ENCODE results near the gene SLC39A3. TPM values are rescaled to one million over a fixed set of nuclear protein-coding genes. Genes with fewer than 3 reads are reported as not detected.
A peak's percentile ranks its signal among the peaks of the same experiment; 100 is the strongest.

The SLC39A3 gene
- total and polyA plus RNA-seq, 4 experiments from 2014 or later, result 18.2 to 41.7 (median 24.0) TPM

DNA sequence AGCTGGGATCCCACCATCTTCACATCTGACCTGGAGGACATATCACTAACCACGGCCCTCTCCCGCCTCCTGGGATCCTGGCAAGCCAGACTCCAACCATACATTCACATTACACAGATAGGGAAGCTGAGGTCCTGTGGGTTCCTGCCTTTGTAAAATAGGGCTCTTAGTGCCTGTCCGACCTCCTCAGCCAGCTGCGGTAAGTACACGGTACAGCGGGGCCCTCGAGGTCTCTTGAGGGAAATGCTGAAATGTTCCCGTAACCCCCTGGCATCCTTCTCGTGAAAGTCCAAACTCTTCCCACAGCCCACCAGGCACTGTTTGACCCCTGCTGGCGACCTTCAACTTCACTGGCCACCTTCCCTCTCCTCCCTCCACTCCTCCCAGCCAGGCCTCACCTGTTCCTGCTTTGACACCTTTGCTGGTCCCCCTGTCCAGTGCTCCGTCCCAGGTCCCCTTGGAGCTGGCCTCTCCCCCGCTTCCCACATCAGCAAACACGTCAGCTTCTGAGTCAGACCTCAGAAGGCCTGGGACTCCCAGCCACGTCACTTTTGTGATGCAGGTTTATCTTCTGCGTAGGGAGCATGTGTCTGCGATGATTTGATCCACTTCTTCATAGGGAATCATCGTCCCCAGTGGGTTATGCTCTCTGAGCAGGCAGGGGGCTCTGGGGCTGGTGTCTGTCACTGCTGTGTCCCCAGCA lies 28.5 kb downstream of the SLC39A3 start:
- Mint-ChIP-seq H3K4me1 (peaks cover 0 to 6% (median 1%) of the 10 kb centered on the region in 4 donors), H3K4me3 (no peak overlapping the region), H3K27me3 (peaks cover 5 to 6% of the 10 kb centered on the region in 2 donors), H3K9me3 (peaks cover 0 to 11% (median 6%) of the 10 kb centered on the region in 8 donors), H3K27ac (no peak overlapping the region), H3K36me3 (peaks cover 0 to 5% of the 10 kb centered on the region in 2 donors)
- no peaks in the 10 kb centered on the region for H3K4me1 ChIP-seq (ENCODE audit: insufficient read depth, low read length)
- H3K27ac ChIP-seq (ENCODE audit: low read depth, low read length), result no peak overlapping the region
- no peaks in the 10 kb centered on the region for H3K36me3 ChIP-seq (ENCODE audit: insufficient read depth, low read length)
- no peak overlapping the region for H3K4me3 ChIP-seq (ENCODE audit: low read length in 2 of 2)
- DNase-seq, result no peak
- POLR2A ChIA-PET (ENCODE audit: partially characterized antibody), result no interaction called here
- H3K27me3 ChIP-seq (ENCODE audit: insufficient read depth, low read length), result no peaks in the 10 kb centered on the region
- intact Hi-C loops (cut with micrococcal nuclease), result no loop called here
- CTCF ChIA-PET (ENCODE audit: partially characterized antibody), result no interaction called here
- H3K9me3 ChIP-seq (ENCODE audit: control insufficient read depth in 1 of 2, low read length in 2 of 2), result no peaks in the 10 kb centered on the region

GRCh38 chr19:2706251-2706650 lies 33.6 kb downstream of the SLC39A3 start:
- H3K27me3 ChIP-seq (ENCODE audit: insufficient read depth, low read length), result no peaks in the 10 kb centered on the region
- H3K9me3 Mint-ChIP-seq, result no peaks in the 10 kb centered on the region
- H3K36me3 Mint-ChIP-seq, result no peaks in the 10 kb centered on the region

DNA sequence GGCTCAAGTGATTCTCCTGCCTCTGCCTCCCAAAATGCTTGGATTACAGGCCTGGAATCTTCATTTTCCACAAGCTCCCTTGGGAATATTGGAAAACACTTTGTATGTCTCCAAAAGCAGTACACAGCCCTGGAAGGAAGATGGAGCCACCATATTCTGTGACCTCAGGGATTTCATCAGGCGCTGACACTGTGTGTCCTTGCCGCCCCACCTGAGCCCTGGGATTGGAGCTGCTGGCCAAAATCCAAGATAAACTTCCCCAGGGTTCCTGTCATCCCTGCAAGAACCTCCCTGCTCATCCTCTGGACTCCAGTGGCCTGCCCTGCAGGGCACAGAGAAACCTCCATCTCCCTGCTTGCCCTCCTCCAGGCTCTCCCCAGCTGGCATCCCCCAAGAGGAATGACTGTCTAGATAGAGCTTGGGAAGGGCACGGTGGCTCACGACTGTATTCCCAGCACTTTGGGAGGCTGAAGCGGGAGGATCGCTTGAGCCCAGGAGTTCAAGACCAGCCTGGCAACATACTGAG lies 36.1 kb downstream of the SLC39A3 start:
- H3K27me3 ChIP-seq (ENCODE audit: insufficient read depth, low read length), result no peaks in the 10 kb centered on the region
- no peak overlapping the region for H3K4me3 ChIP-seq (ENCODE audit: low read length in 2 of 2)
- ChIA-PET POLR2A (ENCODE audit: partially characterized antibody) (interaction anchor here (1.4 kb wide), 1 partner anchor 45 kb away, joined by 4 read pairs; no protein-coding TSS in a partner anchor), CTCF (ENCODE audit: partially characterized antibody) (no interaction called here)
- no peak overlapping the region for H3K27ac ChIP-seq (ENCODE audit: low read depth, low read length)
- H3K9me3 ChIP-seq (ENCODE audit: control insufficient read depth in 1 of 2, low read length in 2 of 2), result no peaks in the 10 kb centered on the region
- Mint-ChIP-seq H3K36me3 (no peaks in the 10 kb centered on the region), H3K9me3 (no peaks in the 10 kb centered on the region), H3K27me3 (no peaks in the 10 kb centered on the region), H3K4me3 (peak overlapping the region in 2 of 8 donors; percentile 15 to 32), H3K4me1 (peaks cover 15 to 34% (median 24%) of the 10 kb centered on the region in 4 donors), H3K27ac (peak overlapping the region in 1 of 7 donors; percentile 10)
- DNase-seq, result no peak
- no peaks in the 10 kb centered on the region for H3K36me3 ChIP-seq (ENCODE audit: insufficient read depth, low read length)
- H3K4me1 ChIP-seq (ENCODE audit: insufficient read depth, low read length), result peaks cover 5% of the 10 kb centered on the region
- intact Hi-C loops (cut with micrococcal nuclease), result no loop called here

More at GRCh38 chr19:2706251-2706650, 33.6 kb downstream of the SLC39A3 start:
- peak overlapping the region in 2 of 7 donors; percentile 48 to 68 for H3K27ac Mint-ChIP-seq
- H3K4me1 Mint-ChIP-seq, result peaks cover 4 to 15% (median 5%) of the 10 kb centered on the region in 4 donors
- no peak overlapping the region for H3K4me3 Mint-ChIP-seq
- DNase-seq, result no peak
- ChIA-PET POLR2A (ENCODE audit: partially characterized antibody) (no interaction called here), CTCF (ENCODE audit: partially characterized antibody) (no interaction called here)
- peaks cover 0 to 2% of the 10 kb centered on the region in 2 donors for H3K27me3 Mint-ChIP-seq
- no peak overlapping the region for H3K4me3 ChIP-seq (ENCODE audit: low read length in 2 of 2)
- intact Hi-C loops (cut with micrococcal nuclease), result no loop called here
- H3K9me3 ChIP-seq (ENCODE audit: control insufficient read depth in 1 of 2, low read length in 2 of 2), result no peaks in the 10 kb centered on the region
- H3K4me1 ChIP-seq (ENCODE audit: insufficient read depth, low read length), result peaks cover 5% of the 10 kb centered on the region
- H3K27ac ChIP-seq (ENCODE audit: low read depth, low read length), result no peak overlapping the region
- H3K36me3 ChIP-seq (ENCODE audit: insufficient read depth, low read length), result no peaks in the 10 kb centered on the region

DNA sequence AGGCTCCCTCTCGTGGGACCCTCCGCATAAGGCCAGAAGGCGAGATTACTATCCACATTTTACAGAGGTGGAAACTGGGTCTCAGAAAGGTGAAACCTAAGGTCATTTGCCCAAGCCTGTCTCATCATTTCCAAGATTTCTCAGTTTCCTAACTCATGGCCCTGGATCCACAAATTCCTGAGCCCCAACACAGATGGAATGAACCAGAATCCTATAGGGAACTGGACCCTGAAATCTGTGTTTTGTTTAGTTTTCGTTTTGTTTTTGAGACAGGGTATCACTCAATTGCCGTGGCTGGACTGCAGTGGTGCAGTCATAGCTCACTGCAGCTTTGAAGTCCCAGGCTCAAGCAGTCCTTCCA lies 36.8 kb downstream of the SLC39A3 start:
- H3K36me3 ChIP-seq (ENCODE audit: insufficient read depth, low read length), result no peaks in the 10 kb centered on the region
- peak overlapping the region; percentile 15 to 80 (median 75) for H3K4me3 Mint-ChIP-seq
- CTCF ChIA-PET (ENCODE audit: partially characterized antibody), result interaction anchor here (1.7 kb wide), 1 partner anchor 54 kb away, joined by 9 read pairs; no protein-coding TSS in a partner anchor
- no peaks in the 10 kb centered on the region for H3K27me3 ChIP-seq (ENCODE audit: insufficient read depth, low read length)
- H3K4me1 ChIP-seq (ENCODE audit: insufficient read depth, low read length), result peaks cover 5% of the 10 kb centered on the region
- H3K27ac Mint-ChIP-seq, result peak overlapping the region; percentile 30 to 89 (median 55)
- H3K27ac ChIP-seq (ENCODE audit: low read depth, low read length), result no peak overlapping the region
- no peaks in the 10 kb centered on the region for H3K9me3 Mint-ChIP-seq
- H3K4me1 Mint-ChIP-seq, result peaks cover 20 to 38% (median 27%) of the 10 kb centered on the region in 4 donors
- no peaks in the 10 kb centered on the region for H3K9me3 ChIP-seq (ENCODE audit: control insufficient read depth in 1 of 2, low read length in 2 of 2)
- H3K27me3 Mint-ChIP-seq, result no peaks in the 10 kb centered on the region
- intact Hi-C loops (cut with micrococcal nuclease), result no loop called here
- no peak for DNase-seq
- POLR2A ChIA-PET (ENCODE audit: partially characterized antibody), result interaction anchor here (1.4 to 1.9 kb wide), 2 partner anchors 46 to 227 kb away, joined by 4 to 6 read pairs; partner anchors contain the start of gene GADD45B
- no peaks in the 10 kb centered on the region for H3K36me3 Mint-ChIP-seq
- H3K4me3 ChIP-seq (ENCODE audit: low read length in 2 of 2), result peak overlapping the region in 1 of 2 donors; percentile 45

GRCh38 chr19:2702170-2703076 lies 37.4 kb downstream of the SLC39A3 start, which contains the start of gene GNG7:
GNG7 (minus strand) TSS chr19:2702694; CDS start chr19:2520688, 182,006 bp downstream.
- no peaks in the 10 kb centered on the region for H3K36me3 ChIP-seq (ENCODE audit: insufficient read depth, low read length)
- Mint-ChIP-seq H3K36me3 (no peaks in the 10 kb centered on the region), H3K27me3 (no peaks in the 10 kb centered on the region), H3K4me1 (peaks cover 20 to 38% (median 27%) of the 10 kb centered on the region in 4 donors), H3K9me3 (no peaks in the 10 kb centered on the region), H3K4me3 (peak within 1 kb of the TSS; percentile 70 to 80 (median 76)), H3K27ac (peak within 1 kb of the TSS; percentile 55 to 89 (median 67))
- H3K27me3 ChIP-seq (ENCODE audit: insufficient read depth, low read length), result no peaks in the 10 kb centered on the region
- CTCF ChIA-PET (ENCODE audit: partially characterized antibody), result interaction anchor here (0.8 to 1.7 kb wide), 2 partner anchors 48 to 54 kb away, joined by 3 to 9 read pairs; no protein-coding TSS in a partner anchor
- POLR2A ChIA-PET (ENCODE audit: partially characterized antibody), result interaction anchor here (1.0 to 1.9 kb wide), 3 partner anchors 15 to 226 kb away, joined by 3 to 6 read pairs (median 4); partner anchors contain the start of gene GADD45B
- H3K9me3 ChIP-seq (ENCODE audit: control insufficient read depth in 1 of 2, low read length in 2 of 2), result no peaks in the 10 kb centered on the region
- peak within 1 kb of the TSS; percentile 26 for H3K27ac ChIP-seq (ENCODE audit: low read depth, low read length)
- DNase-seq, result peak; percentile 90 to 95 (median 95)
- H3K4me1 ChIP-seq (ENCODE audit: insufficient read depth, low read length), result peaks cover 5% of the 10 kb centered on the region
- intact Hi-C loops (cut with micrococcal nuclease), result loop anchor here (1.0 kb wide), 2 partner anchors 38 to 83 kb away; partner anchors contain the start of genes SLC39A3 and THOP1
- peak within 1 kb of the TSS in 1 of 2 donors; percentile 45 for H3K4me3 ChIP-seq (ENCODE audit: low read length in 2 of 2)

- no peak for DNase-seq
- Histone ChIP-seq H3K4me3 (ENCODE audit: low read length in 2 of 2) (no peak overlapping the region), H3K27ac (ENCODE audit: low read depth, low read length) (peak overlapping the region; percentile 26), H3K4me1 (ENCODE audit: insufficient read depth, low read length) (peaks cover 5% of the 10 kb centered on the region), H3K27me3 (ENCODE audit: insufficient read depth, low read length) (no peaks in the 10 kb centered on the region), H3K36me3 (ENCODE audit: insufficient read depth, low read length) (no peaks in the 10 kb centered on the region), H3K9me3 (ENCODE audit: control insufficient read depth in 1 of 2, low read length in 2 of 2) (no peaks in the 10 kb centered on the region)
- Mint-ChIP-seq H3K27me3 (peaks cover 0 to 1% of the 10 kb centered on the region in 2 donors), H3K4me3 (peak overlapping the region; percentile 63 to 80 (median 76)), H3K4me1 (peaks cover 20 to 38% (median 27%) of the 10 kb centered on the region in 4 donors), H3K27ac (peak overlapping the region in 6 of 7 donors; percentile 57 to 80 (median 66)), H3K36me3 (no peaks in the 10 kb centered on the region), H3K9me3 (no peaks in the 10 kb centered on the region)
- CTCF ChIA-PET (ENCODE audit: partially characterized antibody), result interaction anchor here (0.8 to 1.7 kb wide), 2 partner anchors 48 to 53 kb away, joined by 3 to 9 read pairs; no protein-coding TSS in a partner anchor
- POLR2A ChIA-PET (ENCODE audit: partially characterized antibody), result interaction anchor here (1.0 to 1.9 kb wide), 2 partner anchors 16 to 226 kb away, joined by 3 to 6 read pairs; partner anchors contain the start of gene GADD45B
- intact Hi-C loops (cut with micrococcal nuclease), result loop anchor here (1.0 kb wide), 2 partner anchors 39 to 84 kb away; partner anchors contain the start of genes SLC39A3 and THOP1
These were observed 38.3 kb downstream of the SLC39A3 start for GRCh38 chr19:2701361-2702169.

Data from CD4-positive, alpha-beta memory T cell (primary cell).